22Rv1 (cell line): Measurements from ENCODE around the gene SDK1.

Source experiments
- H3K27ac ChIP-seq: fragments of 450-650 bp; 2 replicates; pipeline ENCODE4 v1.5.1; 2017
- ZFX ChIP-seq: fragments of 450-650 bp; IDR thresholded peaks from 2 replicates; pipeline ENCODE4 v1.6.1; 2017; ENCODE audit warnings: antibody characterized with exemption, borderline replicate concordance
- TF ChIP-seq, protein P1 (sequence below): fragments of 450-650 bp; IDR thresholded peaks from 2 replicates; pipeline ENCODE4 v1.5.1; 2017; ENCODE audit warnings: mild to moderate bottlenecking

SDK1 gene

DNA sequence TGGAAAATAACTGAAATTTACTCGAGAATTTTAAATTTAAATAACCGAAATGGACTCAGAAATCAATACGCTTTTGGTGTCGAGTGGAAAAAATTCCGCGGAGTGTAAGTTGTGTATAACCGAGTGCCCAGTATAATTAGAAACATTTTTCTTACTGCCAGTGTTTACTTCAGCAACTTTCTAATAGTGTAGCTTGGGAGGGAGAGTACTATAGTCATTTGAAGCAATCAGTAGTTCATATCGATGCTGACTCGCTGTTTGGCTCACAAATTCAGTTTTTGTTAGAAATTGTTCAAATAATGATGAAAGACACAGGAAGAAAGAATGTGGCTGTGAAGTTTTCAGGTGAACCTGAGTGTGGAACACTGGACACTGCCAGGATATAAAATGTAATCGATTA is 722.5 kb downstream of the SDK1 start:
- TF ChIP-seq, protein P1, sequence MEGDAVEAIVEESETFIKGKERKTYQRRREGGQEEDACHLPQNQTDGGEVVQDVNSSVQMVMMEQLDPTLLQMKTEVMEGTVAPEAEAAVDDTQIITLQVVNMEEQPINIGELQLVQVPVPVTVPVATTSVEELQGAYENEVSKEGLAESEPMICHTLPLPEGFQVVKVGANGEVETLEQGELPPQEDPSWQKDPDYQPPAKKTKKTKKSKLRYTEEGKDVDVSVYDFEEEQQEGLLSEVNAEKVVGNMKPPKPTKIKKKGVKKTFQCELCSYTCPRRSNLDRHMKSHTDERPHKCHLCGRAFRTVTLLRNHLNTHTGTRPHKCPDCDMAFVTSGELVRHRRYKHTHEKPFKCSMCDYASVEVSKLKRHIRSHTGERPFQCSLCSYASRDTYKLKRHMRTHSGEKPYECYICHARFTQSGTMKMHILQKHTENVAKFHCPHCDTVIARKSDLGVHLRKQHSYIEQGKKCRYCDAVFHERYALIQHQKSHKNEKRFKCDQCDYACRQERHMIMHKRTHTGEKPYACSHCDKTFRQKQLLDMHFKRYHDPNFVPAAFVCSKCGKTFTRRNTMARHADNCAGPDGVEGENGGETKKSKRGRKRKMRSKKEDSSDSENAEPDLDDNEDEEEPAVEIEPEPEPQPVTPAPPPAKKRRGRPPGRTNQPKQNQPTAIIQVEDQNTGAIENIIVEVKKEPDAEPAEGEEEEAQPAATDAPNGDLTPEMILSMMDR: no peak
- no peak for TF ChIP-seq ZFX
- no peak overlapping the region for H3K27ac ChIP-seq

DNA sequence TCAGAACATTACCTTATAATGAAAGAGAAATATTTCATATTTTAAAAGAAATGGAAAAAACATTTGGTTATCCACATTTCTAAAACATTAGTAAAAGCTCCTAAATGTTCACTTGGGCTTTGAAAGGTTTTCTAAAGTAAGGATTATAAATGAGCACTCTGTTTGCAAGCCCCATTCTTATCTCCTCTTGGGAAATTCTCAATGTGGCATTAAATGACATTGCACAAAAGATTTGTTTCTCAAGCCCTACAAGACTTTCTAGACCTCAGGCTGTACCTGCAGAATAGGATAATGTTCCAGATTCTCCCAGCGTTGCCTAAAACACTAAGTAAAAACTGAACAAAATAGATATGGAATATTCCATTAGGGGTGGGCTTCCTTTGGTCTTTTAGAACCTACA is 723.1 kb downstream of the SDK1 start:
- H3K27ac ChIP-seq: no peak overlapping the region
- TF ChIP-seq, protein P1: no peak

DNA sequence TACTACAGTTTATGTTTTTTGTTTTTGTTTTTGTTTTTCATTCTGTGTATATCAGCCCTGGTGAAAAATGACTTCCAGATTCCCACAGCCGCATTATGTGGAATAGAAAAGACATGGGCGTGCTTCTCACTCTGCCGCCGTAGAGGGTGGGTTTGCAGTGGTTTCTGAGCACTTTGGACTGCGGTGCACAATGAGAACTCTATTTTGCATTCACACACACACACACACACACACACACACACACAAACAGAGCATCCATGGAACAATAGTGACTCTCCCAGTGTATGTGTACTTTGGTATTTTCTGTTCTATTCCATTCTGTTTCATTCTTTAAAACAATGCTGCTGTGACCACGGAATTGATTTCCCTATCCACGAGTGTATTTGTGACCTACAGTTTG is 723.8 kb downstream of the SDK1 start:
- H3K27ac ChIP-seq: no peak overlapping the region
- TF ChIP-seq ZFX: no peak
- TF ChIP-seq, protein P1: no peak

DNA sequence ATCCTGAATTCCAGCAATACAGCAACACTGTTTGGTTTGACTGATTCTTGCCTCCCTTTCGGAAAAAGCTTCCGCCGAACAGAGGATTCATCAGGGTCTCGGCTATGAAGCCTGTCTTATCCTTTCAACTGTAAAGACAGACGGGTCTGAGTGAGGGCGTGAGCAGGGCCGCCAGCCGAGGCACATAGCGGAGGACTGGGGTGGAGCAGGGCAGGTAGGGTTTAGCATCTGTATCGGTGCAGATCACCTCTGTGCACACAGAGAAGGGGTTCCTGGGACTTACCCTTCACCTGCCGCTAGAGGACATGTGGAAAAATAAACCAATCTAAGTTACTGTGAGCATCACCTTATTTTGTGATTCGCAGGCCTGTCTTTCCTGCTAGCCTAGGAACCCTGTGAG is 724.2 kb downstream of the SDK1 start:
- TF ChIP-seq, protein P1: no peak
- no peak for TF ChIP-seq ZFX
- H3K27ac ChIP-seq: no peak overlapping the region

DNA sequence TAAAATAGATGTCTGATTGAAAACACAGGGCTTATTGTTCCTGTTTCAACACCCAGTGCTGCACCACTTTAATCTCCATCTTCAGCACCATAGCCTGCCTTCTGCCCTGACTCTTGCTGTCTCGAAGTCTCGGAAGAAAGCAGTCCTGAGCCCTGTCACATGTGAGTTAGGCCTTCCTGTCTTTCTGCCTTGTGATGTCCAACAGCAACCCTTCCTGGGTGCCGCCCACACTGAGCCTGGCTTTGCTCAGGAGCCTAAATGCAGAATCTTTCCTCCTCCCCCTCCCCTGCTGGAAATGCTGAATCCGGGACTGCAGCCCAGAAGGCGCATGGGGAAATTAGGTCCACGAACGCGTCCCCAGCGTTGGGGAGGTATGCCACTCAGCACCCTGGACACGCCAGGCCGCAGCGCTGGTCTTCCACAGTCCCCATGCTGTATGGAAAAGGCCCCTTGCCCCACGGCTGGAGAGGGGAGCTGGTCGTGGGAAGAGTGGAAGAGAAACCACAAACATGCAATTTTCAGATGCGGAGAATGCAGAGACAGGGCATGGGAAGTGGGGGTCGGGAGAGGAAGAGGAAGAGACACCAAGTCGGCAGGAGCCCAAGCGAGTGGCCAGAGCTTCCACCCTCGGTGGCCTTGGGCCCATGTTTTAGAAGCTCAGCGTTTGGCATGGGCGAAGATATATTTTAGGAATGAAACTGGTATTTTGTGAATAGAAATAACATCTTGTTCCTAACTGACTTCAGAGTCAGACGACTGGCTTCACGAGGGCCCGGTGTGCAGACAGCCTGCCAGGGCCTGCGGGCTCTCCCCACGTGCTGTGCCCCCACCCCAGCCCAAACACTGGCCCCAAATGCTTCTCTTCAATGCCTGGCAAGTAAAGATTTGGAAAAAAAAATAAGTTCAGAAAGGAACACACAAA is 724.9 kb downstream of the SDK1 start:
- no peak overlapping the region for H3K27ac ChIP-seq
- TF ChIP-seq, protein P1: no peak
- TF ChIP-seq ZFX: no peak

DNA sequence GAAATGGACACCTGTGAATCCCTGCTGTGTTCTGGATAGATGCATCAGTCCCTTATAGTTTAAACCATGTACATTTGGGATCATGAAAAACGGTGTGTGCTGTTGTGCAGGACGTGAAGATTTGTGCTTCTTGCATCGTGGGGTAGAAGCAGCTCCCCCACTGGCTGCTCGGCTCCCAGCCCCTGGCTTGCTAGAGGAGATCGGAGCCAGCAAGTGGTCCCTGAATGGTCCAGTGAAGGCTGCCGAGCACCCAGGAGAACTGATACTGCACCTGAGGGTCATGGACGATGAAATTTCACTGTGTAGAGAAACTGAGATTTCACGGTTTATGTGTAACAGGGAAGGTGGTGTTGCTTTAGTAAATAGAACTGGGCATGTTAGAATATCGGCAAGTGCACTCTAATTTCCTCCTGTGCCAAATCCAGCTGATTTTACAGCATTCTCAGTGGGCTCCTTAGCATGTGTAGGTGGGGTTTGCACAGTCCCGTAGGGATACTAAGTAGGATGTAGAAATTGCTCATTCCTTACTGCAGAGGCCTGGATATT is 726.0 kb downstream of the SDK1 start:
- no peak for TF ChIP-seq ZFX
- TF ChIP-seq, protein P1: no peak
- no peak overlapping the region for H3K27ac ChIP-seq

DNA sequence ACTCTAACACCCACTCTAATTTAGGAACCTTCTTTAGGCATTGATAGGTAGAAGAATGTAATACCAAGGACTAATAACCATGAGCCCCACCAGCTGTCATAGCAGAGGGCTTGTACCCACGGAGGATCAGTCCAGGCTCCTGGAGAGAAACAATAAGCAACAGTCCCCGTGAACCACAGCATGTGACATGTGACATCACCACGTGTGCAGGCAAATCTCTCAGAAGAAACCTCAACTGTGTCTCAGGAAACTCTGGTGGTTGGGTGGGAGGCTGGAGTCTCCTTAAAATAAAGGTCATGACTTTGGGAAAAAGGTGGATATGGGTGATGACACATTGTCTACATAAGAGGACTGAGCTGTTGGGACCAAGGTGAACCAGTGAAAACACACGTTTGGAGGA is 727.2 kb downstream of the SDK1 start:
- TF ChIP-seq, protein P1: no peak
- no peak for TF ChIP-seq ZFX
- no peak overlapping the region for H3K27ac ChIP-seq
